Fibroblast of pulmonary artery (primary cell): Measurements from ENCODE around the gene FBXO46.

ENCODE experiments used
- DNase-seq: peaks from one replicate; pipeline ENCODE4 v3.0.0-alpha.2; 2010; ENCODE audit warnings: low read depth
- H3K4me3 ChIP-seq: replicated peaks from 2 replicates; pipeline ENCODE4 v1.5.1; 2011; ENCODE audit warnings: low read depth, mild to moderate bottlenecking, control low read depth, low read length, moderate library complexity
- TF ChIP-seq, protein P1 (sequence below): IDR thresholded peaks from 2 replicates; pipeline ENCODE4 v1.5.1; 2011; ENCODE audit warnings: mild to moderate bottlenecking, control low read depth, low read length, inconsistent platforms; ENCODE audit errors: missing control alignments

Gene FBXO46

DNA sequence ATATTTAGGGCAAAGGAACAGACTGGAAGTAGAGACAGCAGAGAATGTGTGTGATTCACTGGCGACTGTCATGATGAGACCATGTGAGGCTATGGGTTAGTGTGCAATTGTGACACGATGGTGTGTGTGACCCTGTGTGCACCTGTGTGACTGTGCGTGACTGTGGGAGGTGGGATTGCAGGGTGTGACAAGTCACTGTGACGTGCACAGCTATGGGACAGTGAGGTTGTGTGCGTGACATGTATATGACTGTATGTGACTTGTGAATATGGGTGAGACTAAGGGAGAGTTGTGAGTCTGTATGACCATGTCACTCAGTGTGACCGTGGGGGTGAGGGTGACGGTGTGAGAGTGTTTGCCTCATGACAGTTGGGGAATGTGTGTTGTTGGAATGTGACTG, 66.1 kb downstream of the FBXO46 start:
- DNase-seq = no peak
- no peak overlapping the region for H3K4me3 ChIP-seq
- TF ChIP-seq, protein P1, sequence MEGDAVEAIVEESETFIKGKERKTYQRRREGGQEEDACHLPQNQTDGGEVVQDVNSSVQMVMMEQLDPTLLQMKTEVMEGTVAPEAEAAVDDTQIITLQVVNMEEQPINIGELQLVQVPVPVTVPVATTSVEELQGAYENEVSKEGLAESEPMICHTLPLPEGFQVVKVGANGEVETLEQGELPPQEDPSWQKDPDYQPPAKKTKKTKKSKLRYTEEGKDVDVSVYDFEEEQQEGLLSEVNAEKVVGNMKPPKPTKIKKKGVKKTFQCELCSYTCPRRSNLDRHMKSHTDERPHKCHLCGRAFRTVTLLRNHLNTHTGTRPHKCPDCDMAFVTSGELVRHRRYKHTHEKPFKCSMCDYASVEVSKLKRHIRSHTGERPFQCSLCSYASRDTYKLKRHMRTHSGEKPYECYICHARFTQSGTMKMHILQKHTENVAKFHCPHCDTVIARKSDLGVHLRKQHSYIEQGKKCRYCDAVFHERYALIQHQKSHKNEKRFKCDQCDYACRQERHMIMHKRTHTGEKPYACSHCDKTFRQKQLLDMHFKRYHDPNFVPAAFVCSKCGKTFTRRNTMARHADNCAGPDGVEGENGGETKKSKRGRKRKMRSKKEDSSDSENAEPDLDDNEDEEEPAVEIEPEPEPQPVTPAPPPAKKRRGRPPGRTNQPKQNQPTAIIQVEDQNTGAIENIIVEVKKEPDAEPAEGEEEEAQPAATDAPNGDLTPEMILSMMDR = no peak

DNA sequence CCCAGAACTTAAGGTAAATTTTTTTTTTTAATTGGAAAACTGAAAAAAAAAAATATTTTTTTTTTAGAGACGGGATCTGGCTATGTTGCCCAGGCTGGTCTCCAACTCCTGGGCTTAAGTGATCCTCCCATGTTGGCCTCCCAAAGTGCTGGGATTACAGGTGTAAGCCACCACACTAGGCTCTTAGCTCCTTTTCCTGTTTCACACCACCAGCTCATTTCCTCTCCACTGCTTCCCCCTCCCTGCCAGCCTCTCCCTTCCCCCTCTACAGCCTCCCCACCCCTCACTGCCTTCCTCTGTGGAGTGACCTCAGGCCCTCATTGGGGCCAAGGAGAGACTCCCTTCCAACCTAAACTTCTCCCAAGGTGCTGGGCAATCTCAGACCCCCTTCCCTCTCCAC, 66.9 kb downstream of the FBXO46 start:
- no peak overlapping the region for H3K4me3 ChIP-seq
- TF ChIP-seq, protein P1 = no peak
- DNase-seq = no peak

DNA sequence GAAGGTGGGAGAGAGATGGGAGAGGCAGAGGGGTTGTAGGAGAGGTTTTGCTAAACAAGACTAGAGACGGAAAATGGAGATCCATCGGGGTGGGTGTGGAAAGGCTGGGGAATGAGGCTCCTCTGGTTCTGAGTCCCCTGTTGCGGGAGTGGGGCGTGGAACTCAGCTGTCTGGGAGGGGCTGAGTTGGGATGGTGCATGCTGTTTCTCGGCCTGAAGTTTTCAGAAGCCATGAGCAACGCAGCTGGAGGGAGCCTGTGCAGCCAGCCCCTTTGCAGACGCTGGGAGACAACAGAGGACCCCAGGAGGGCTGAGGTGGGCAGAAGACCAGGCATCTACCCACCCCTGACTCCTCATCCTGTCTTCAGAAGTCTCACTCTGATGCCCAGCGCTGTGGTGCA, 70.1 kb downstream of the FBXO46 start:
- no peak for DNase-seq
- H3K4me3 ChIP-seq = no peak overlapping the region
- TF ChIP-seq, protein P1 = no peak
